ENCODE results near the gene PDE4D.

Gene PDE4D

DNA sequence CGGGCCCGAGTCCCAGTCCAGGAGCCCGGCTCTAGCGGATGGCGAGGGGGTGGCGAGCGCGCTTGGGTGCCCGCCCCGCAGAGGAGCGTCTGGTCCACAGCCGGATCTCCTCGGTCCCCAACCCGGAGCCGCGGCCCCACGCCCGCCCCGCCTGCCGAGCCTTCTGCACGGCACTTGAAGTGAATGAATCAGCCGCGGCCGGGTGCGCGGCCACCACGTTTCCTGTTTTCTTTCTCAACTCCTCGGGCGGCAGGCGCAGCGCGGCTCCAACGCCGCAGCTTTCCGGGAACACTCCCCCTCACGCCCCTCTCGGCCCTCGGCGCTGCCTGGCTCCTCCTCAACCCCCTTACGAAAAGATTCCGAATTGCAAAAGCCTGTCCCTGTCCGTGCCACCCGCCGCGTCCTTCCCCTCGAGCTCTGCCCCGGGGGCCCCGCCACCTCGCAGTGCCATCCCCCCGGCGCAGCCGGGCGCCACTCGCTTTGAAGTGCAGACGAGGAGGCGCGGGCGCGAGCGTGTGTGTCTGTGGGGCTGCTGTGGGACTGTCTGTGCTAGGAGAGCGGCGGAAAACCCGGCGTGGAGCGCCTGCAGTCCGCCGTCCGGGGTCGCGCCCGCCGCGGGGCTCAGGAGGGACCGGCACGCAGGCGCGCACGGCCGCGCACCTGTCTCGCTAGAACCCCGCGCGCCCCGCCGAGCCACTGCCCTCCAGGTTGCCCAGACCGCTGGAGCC, 854.1 kb downstream of the PDE4D start:
- peak; percentile 88 for DNase-seq (ENCODE audit: low read depth in 2 of 2)

- DNase-seq (ENCODE audit: low read depth in 2 of 2), result no peak
Observed at GRCh38 chr5:59038798-59039295, 854.7 kb downstream of the PDE4D start.

DNA sequence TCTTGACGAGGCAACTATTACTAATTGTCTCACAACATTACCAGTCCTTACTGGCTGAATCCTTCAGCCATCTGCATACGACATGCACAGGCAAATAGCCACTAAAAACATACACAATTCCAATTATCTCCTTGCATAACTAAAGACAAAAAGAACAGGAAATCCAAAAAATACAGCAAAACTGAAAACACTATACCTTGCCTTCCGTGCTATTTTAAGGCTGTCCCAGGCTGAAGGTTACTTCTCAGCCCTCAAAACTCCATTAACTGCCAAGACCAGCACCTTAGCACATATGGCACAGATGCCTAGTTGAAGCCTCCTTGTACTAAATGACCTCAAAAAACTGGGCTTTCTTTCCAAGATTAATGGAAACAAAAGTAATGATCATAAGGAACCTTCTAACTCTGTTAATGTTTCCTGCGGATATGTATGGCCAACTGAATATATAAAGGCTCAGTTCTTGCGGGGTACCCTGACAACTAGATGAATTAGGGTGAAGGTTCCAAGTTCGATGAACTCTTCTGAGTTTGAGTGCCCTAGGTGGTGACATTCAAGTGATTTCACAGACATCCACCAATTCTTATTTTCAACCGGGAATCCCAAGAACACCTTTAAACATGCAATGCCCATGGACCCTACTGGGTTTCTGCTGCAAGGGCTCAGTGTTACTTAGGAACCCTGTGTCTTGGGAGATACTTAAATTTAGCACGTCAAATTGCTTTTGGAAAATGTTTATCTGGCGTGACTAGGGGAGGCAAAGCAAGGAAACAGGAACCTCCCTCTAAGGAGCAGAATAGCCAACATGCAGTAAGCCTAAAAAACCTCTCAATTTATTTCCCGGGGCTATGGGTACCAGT, 855.4 kb downstream of the PDE4D start:
- no peak for DNase-seq (ENCODE audit: low read depth in 2 of 2)

DNA sequence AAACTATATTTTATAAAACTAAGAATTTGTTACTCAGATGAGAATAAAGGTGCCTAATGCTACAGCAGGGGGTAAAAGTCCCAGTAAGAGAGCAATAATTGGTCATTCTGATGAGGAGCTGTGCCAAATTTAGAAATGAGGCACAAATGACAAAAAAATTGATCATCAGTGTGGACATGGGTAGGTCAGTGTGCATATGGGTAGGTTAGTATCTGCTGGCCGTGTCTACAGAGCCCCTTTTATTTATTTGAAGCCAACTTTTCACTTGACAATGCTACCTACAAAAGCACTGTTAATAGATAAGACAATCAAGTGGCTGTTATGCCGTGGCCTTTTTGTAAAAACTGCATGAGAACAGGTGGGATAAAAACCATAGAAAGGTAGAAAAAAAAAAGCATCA, 856.1 kb downstream of the PDE4D start:
- no peak for DNase-seq (ENCODE audit: low read depth in 2 of 2)

DNA sequence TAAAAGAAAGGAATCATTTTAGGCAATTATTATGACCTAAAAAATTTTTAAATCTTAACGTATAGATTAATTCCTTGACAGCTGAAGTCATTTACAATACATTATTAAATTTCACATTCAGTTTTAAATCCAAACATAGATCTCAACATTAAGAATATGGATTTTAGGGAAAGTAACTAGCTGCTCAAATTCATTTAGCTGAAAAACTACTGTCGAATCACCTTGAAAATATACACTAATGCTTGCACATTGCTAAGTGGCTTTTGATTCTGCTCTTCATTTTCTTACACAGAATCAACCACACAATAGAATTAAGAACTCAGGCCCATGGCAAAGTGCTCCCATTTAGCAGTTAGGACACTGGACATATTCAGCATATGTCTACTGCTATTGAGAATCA, 856.5 kb downstream of the PDE4D start:
- DNase-seq (ENCODE audit: low read depth in 2 of 2), result no peak

DNA sequence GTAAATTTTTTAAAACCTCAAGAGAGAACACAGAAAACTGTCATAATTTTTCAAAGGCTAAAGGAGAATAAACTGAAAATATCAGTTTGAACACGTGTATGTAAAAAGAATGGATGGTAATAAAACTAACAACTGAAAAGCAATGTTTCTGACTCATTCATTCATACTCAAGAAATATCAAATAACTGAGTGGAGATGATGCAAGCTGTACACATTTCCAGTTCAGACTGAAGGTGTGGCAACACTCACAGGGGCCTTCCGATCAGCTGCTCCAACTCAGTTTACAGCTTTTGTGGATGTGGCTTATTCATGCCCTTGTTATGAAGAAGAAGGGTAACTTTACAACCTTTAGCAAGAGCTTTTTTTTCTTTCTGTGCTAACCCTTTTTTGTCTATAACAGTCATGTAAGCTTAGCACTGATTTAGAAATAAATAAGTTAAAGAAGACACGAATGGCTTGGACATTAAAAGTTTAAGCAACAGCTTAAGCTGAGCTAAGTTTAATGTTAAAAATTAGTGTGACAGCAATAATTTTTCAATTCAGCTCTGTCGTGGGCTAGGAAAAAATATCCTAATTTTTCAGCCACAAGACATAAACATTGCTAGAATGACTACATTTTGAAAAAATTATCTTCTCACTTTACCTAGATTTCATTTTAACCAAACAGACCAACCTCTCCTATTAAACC, 857.1 kb downstream of the PDE4D start:
- DNase-seq (ENCODE audit: low read depth in 2 of 2), result peak in 1 of 2 donors; percentile 50

DNA sequence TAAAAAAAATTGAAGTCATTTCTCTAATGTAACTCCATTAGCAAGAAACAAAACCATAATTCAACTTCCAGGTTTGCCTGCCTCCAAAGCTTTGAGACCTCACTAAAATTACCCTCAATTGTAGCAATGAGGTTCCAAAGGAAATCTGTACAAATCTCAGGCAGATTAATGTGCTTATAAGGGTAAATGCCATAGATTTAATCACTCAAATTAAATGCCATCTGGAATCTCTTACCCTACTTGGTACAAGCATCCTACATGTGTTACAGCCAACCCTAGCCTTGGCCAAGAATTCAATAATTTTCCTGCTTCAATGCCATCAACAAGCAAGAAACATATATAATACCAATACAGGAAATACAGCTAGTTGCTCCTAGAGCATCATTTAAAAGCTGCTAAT, 857.8 kb downstream of the PDE4D start:
- no peak for DNase-seq (ENCODE audit: low read depth in 2 of 2)

DNA sequence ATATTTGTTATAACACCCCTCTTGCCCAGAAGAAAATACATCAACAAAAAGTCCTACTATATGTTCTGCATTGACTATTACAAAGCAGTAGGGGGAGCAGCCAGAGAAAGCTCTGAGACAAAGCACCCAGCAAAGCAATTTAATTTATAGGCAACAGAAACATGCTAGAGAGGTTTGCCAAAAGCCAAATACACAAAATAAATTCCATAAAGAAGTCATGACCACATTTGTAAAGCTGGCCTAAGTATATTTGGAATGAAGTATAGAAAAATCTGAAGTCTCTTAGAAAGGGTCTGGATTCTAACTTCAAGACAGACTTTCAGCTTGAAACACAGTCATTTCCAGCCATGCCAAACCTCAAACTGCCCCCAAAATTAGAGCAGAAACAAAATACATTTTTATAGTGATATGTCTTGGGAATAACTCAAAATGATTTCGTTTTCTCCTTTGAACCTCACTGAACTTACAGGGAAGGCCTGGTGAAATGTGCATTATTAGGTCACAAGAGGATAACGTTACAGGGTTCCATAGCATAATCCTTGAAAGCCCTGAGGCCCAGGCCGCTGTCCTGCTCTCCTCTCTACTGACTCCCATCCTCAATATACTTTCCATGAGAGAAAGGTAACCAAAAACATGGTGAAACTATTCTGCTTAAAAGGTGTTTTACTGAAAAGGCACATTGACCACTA, 858.9 kb downstream of the PDE4D start:
- no peak for DNase-seq (ENCODE audit: low read depth in 2 of 2)

DNA sequence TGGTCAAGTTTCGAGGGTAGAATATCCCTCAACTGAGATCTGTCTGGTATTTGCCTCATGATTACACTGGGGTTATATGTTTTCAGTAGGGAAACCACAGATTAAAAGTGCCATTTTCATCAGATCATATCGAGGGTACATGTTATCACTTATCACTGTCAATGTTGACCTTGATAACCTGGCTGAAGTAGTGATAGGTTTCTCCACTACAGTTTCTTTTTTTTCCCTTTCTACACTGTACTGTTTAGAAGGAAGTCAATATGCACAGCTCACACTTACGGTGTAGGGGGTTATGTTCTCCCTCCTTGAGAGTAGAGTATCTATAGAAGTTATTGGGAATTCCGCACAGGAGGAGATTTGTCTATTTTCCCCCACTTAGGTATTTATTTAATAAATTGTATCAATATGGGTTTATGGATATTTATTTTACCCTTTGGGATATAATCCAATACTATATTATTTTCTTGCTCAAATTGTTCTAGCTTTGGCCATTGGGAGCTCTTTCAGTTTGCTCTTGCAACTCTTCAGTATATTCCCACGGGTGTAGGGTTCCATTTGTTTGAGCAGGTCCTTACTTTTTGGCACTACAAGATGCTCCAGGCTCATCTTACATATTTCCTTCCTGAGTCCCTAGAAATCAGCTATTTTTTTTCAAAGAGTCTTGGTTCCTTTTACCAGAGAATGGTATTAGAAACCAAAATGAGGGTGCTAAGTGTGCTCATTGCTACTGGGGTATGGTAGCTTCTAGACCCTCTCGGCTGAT, 866.2 kb downstream of the PDE4D start:
- DNase-seq (ENCODE audit: low read depth in 2 of 2), result no peak

DNA sequence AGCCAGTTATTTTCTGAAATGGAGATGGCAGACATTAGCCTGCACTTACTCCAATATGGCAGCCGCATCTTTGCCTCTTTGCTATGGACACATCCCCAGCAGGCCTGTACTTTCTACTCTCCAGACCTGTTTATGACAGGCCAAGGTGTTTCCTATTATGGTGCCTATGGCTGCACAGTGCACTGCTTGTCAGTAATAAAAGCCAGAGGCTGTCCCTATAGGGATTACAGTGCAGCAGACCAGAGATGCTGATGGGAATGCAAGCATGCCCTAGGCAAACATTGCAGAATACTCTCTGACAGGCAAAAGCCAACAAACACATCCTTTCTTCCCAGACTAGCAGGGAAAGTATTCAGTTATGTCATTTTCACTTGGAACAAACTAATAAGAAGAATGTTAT, 867.8 kb downstream of the PDE4D start:
- DNase-seq (ENCODE audit: low read depth in 2 of 2), result no peak

DNA sequence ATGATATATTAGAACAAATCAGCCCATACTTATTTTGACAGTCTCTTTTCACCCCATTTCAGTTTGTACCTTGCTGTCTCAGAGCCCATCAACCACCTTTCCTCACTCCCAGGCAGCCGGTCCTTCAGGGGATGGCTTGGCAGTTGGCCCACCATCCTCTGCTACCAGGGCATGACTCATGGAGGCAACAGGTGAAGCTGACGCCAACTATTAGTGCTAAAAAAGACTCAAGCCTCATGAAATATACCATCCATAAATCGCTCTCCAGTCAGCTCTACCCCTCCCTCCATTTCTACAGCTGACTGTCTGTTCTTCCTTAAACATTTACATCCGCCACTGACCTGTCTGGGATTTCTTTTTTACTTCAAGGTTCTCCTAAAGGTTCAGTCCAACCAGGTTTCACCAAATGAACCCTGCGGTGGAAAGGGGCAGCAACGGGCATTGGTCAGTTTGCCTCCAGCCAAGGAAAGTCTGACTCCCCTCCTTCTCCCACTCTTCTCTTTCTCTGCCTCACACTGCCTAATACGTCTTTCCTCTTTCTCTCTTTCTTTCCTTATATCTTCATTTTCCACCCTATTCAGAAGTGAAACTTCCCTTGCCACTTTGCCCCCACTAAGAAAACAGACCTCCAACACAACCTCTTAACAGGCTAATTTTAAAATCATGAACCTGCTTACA, 871.5 kb downstream of the PDE4D start:
- no peak for DNase-seq (ENCODE audit: low read depth in 2 of 2)

GRCh38 chr5:59021286-59021673, 872.2 kb downstream of the PDE4D start:
- DNase-seq (ENCODE audit: low read depth in 2 of 2), result no peak

- no peak for DNase-seq (ENCODE audit: low read depth in 2 of 2)
Observed at GRCh38 chr5:59020611-59021285, 872.8 kb downstream of the PDE4D start.

- DNase-seq (ENCODE audit: low read depth in 2 of 2), result no peak
Observed at GRCh38 chr5:59019078-59019477, 874.4 kb downstream of the PDE4D start.

GRCh38 chr5:59016925-59017324, 876.6 kb downstream of the PDE4D start:
- DNase-seq (ENCODE audit: low read depth in 2 of 2), result no peak

DNA sequence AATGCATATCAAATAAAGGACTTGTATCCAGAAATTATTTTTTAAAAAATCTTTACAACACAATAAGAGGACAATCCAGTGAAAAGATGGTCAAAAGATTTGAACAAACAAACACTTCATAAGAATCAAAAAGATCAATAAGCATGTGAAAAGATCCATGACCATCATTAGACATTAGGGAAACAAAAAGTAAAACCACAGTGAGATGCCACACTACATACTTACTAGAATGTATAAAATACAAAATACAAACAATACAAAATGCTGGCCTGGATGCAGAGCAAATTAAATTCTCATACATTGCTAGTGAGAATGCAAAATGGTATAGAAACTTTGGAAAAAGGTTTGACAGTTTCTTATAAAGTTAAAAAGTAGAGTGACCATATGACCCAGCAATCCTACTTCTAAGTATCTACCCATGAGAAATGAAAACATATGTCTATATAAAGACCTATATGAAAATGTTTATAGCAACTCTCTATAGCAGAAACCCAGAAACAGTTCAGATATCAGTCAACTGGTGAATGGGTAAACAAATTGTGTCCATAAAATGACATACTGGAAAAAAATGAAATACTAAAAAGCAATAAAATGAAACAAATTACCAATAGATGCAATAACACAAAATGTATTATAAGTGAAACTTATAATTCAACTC, 884.6 kb downstream of the PDE4D start:
- DNase-seq (ENCODE audit: low read depth in 2 of 2), result no peak

GRCh38 chr5:59007460-59008063, 886.0 kb downstream of the PDE4D start:
- no peak for DNase-seq (ENCODE audit: low read depth in 2 of 2)

DNA sequence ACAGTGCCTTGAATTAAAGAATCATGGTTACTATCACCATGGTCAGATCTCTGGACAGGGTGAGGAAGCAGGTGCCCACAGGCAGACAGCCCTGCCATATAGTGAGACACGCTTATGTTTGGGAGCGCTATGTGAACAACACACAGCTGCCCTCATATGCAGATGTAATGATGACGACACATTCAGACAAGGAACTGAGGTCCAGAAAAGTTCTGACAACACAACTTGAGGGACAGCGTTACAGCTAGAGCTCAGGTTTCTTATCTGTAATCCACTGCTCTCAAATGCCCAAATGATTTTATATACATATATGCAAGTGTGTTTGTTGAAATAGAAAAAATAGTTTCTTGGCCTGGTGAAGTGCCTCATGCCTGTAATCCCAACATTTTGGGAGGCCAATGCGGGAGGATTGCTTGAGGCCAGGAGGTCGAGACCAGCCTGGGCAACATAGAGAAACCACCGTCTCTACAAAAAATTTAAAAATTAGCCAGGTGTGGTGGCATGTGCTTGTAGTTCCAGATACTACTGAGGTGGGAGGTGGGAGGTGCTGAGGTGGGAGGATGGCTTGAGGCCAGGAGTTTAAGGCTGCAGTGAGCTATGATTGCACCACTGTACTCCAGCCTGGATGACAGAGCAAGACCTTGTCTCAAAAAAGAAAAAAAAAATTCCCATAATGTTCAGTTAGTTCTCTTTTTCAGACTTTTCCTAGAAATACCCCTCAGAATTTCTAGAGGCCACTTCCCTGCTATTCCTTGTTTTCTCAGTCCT, 887.4 kb downstream of the PDE4D start:
- DNase-seq (ENCODE audit: low read depth in 2 of 2), result no peak
